Measurements from ENCODE around the gene KDM4F.
"Not testable (repeated sequence)": the region's sequence is repeated elsewhere in the genome, so short reads cannot be mapped to it uniquely, and the experiment has no call there.

Gene KDM4F

GRCh38 chr11:95049122-95049521, at the start of gene KDM4F:
Gene KDM4F (plus strand): TSS chr11:95049422.
- DNase-seq (ENCODE audit: low read depth, low spot score): not testable (repeated sequence)

GRCh38 chr11:95003716-95004115, 45.5 kb upstream of the KDM4F start:
- no peak for DNase-seq (ENCODE audit: low read depth, low spot score)

GRCh38 chr11:95005642-95006041, 43.6 kb upstream of the KDM4F start:
- no peak for DNase-seq (ENCODE audit: low read depth, low spot score)

- DNase-seq (ENCODE audit: low read depth, low spot score): no peak
These were observed 37.8 kb upstream of the KDM4F start for GRCh38 chr11:95011376-95011775.

- no peak for DNase-seq (ENCODE audit: low read depth, low spot score)
These were observed 34.9 kb upstream of the KDM4F start for GRCh38 chr11:95014184-95014821.

GRCh38 chr11:95016139-95016538, 33.1 kb upstream of the KDM4F start:
- DNase-seq (ENCODE audit: low read depth, low spot score): no peak

- DNase-seq (ENCODE audit: low read depth, low spot score): not testable (repeated sequence)
These were observed 27.8 kb upstream of the KDM4F start for GRCh38 chr11:95021468-95021867.

- DNase-seq (ENCODE audit: low read depth, low spot score): no peak
These were observed 24.3 kb upstream of the KDM4F start, which contains the start of gene KDM4E for GRCh38 chr11:95024958-95025357. Gene KDM4E (plus strand): TSS chr11:95025258. CDS start chr11:95025558, 300 bp downstream.

- not testable (repeated sequence) for DNase-seq (ENCODE audit: low read depth, low spot score)
These were observed 23.6 kb upstream of the KDM4F start for GRCh38 chr11:95025594-95025993.

GRCh38 chr11:95028357-95028756, 20.9 kb upstream of the KDM4F start:
- DNase-seq (ENCODE audit: low read depth, low spot score): no peak

GRCh38 chr11:95033051-95033450, 16.2 kb upstream of the KDM4F start:
- DNase-seq (ENCODE audit: low read depth, low spot score): no peak

- no peak for DNase-seq (ENCODE audit: low read depth, low spot score)
These were observed 13.9 kb upstream of the KDM4F start for GRCh38 chr11:95035316-95035715.

- peak; percentile 9 for DNase-seq (ENCODE audit: low read depth, low spot score)
These were observed 11.7 kb upstream of the KDM4F start for GRCh38 chr11:95037356-95038035.

- DNase-seq (ENCODE audit: low read depth, low spot score): no peak
These were observed 7.0 kb upstream of the KDM4F start for GRCh38 chr11:95042239-95042638.

GRCh38 chr11:95042906-95043305, 6.3 kb upstream of the KDM4F start:
- no peak for DNase-seq (ENCODE audit: low read depth, low spot score)

GRCh38 chr11:95044010-95044409, 5.2 kb upstream of the KDM4F start:
- peak; percentile 10 for DNase-seq (ENCODE audit: low read depth, low spot score)

GRCh38 chr11:95045812-95046211, 3.4 kb upstream of the KDM4F start:
- DNase-seq (ENCODE audit: low read depth, low spot score): no peak

- no peak for DNase-seq (ENCODE audit: low read depth, low spot score)
These were observed 1.5 kb downstream of the KDM4F start for GRCh38 chr11:95050595-95051202.

- no peak for DNase-seq (ENCODE audit: low read depth, low spot score)
These were observed 5.1 kb downstream of the KDM4F start for GRCh38 chr11:95054356-95054755.

GRCh38 chr11:95055283-95055897, 6.2 kb downstream of the KDM4F start:
- DNase-seq (ENCODE audit: low read depth, low spot score): no peak

- DNase-seq (ENCODE audit: low read depth, low spot score): no peak
These were observed 8.7 kb downstream of the KDM4F start for GRCh38 chr11:95057959-95058358.

- no peak for DNase-seq (ENCODE audit: low read depth, low spot score)
These were observed 9.4 kb downstream of the KDM4F start for GRCh38 chr11:95058621-95059020.

Data from astrocyte of the hippocampus (primary cell).